HCT116 (cell line): ENCODE results near the gene ZNF775. TPM values are rescaled to one million over a fixed set of nuclear protein-coding genes. Genes with fewer than 3 reads are reported as not detected.

Experiments
- ATAC-seq: fragments of 200-7000 bp; cut with Tn5 transposase; 2 replicates; pipeline ENCODE4 v1.9.1; 2020; ENCODE audit warnings: mild to moderate bottlenecking, moderate library complexity
- BruUV-seq: library from RNA; stranded (reverse); fragments of 400-500 nt; replicated peaks from 2 replicates; lab custom pipeline; 2021; lab: Mats Ljungman, UMichigan
- CTCF ChIA-PET: fragments of 300-600 bp; sonication (Branson Sonifier 250); formaldehyde crosslinking; loops from one replicate; lab custom pipeline; 2021; ENCODE audit warnings: antibody characterized with exemption; lab: Charles Lee
- POLR2A ChIA-PET: fragments of 300-600, 350-600 bp; sonication (Branson Sonifier 250); formaldehyde crosslinking; loops from one replicate; lab custom pipeline; 2021; ENCODE audit warnings: antibody characterized with exemption; lab: Charles Lee
- RAD21 ChIA-PET, 2 experiments: fragments of 300-600 bp; sonication (Branson Sonifier 250); formaldehyde crosslinking; loops; one replicate each; lab custom pipeline; 2023; ENCODE audit warnings: low total read pairs in 2 of 2; ENCODE audit not compliant: uncharacterized antibody in 2 of 2, unreplicated experiment in 2 of 2, low non-redundant PET in 1 of 2; lab: Charles Lee
- DNase-seq: peaks from one replicate; pipeline ENCODE4 v3.0.0-alpha.2; 2010; ENCODE audit warnings: low read depth, low spot score
- H2AFZ ChIP-seq: fragments of 200-600 bp; shearing (Covaris generic), sonication (generic); 2 replicates; pipeline ENCODE4 v1.6.1; 2017; ENCODE audit warnings: low read depth, mixed run types, mixed read lengths, antibody characterized with exemption, low read length; ENCODE audit not compliant: poor library complexity, severe bottlenecking
- H3K27ac ChIP-seq: 2 replicates; pipeline ENCODE4 v1.5.1; 2012; ENCODE audit warnings: low read depth, low read length
- H3K27me3 ChIP-seq: fragments of 200-600 bp; sonication (generic); 2 replicates; pipeline ENCODE4 v1.6.1; 2016; ENCODE audit warnings: mixed run types, low read length, mixed read lengths; ENCODE audit not compliant: insufficient read depth
- H3K36me3 ChIP-seq, 2 experiments: fragments of 200-500 bp in 1 of 2; fragments of 200-600 bp in 1 of 2; sonication (Bioruptor generic) in 1 of 2; sonication (generic) in 1 of 2; 2 replicates each; pipeline versions ENCODE4 v1.5.1 to v1.6.1; 2014 to 2016; ENCODE audit warnings: low read length in 2 of 2, inconsistent platforms in 1 of 2, mixed read lengths in 1 of 2, mixed run types in 1 of 2; ENCODE audit not compliant: insufficient read depth in 2 of 2, control insufficient read depth in 1 of 2
- H3K4me1 ChIP-seq, 2 experiments: fragments of 200-600 bp in 1 of 2; sonication (generic) in 1 of 2; 2 replicates each; pipeline versions ENCODE4 v1.5.1 to v1.6.1; 2012 to 2017; ENCODE audit warnings: low read length in 2 of 2, inconsistent platforms in 1 of 2, mild to moderate bottlenecking in 1 of 2, mixed read lengths in 1 of 2, mixed run types in 1 of 2, moderate library complexity in 1 of 2; ENCODE audit not compliant: insufficient read depth in 2 of 2, control insufficient read depth in 1 of 2
- H3K4me2 ChIP-seq: fragments of 200-600 bp; sonication (generic); 2 replicates; pipeline ENCODE4 v1.6.1; 2017; ENCODE audit warnings: mixed run types, low read length, mixed read lengths
- H3K4me3 ChIP-seq, 2 experiments: fragments of 200-600 bp in 1 of 2; sonication (generic) in 1 of 2; replicated peaks in 1 of 2; 2 replicates each; pipeline ENCODE4 v1.5.1; 2011 to 2016; ENCODE audit warnings: low read length in 2 of 2, control low read depth in 1 of 2, low read depth in 1 of 2, mild to moderate bottlenecking in 1 of 2, mixed read lengths in 1 of 2, mixed run types in 1 of 2
- H3K79me2 ChIP-seq: fragments of 200-600 bp; sonication (generic); 2 replicates; pipeline ENCODE4 v1.6.1; 2017; ENCODE audit warnings: mild to moderate bottlenecking, mixed run types, low read length, moderate library complexity, mixed read lengths; ENCODE audit not compliant: insufficient read depth
- H3K9ac ChIP-seq: fragments of 200-600 bp; sonication (generic); 2 replicates; pipeline ENCODE4 v1.6.1; 2016; ENCODE audit warnings: low read length, mixed read lengths
- H3K9me2 ChIP-seq: fragments of 200-600 bp; sonication (generic), shearing (Covaris generic); 2 replicates; pipeline ENCODE4 v1.6.1; 2017; ENCODE audit warnings: mixed run types, mild to moderate bottlenecking, moderate library complexity; ENCODE audit not compliant: insufficient read depth
- H3K9me3 ChIP-seq, 2 experiments: fragments of 200-500 bp in 1 of 2; fragments of 200-600 bp in 1 of 2; sonication (Bioruptor generic) in 1 of 2; sonication (generic) in 1 of 2; 2 replicates each; pipeline ENCODE4 v1.6.1; 2014 to 2017; ENCODE audit warnings: low read length in 2 of 2, mixed read lengths in 2 of 2, inconsistent platforms in 1 of 2, low read depth in 1 of 2, mild to moderate bottlenecking in 1 of 2, mixed run types in 1 of 2, moderate library complexity in 1 of 2; ENCODE audit not compliant: control insufficient read depth in 1 of 2, insufficient read depth in 1 of 2
- H4K20me1 ChIP-seq: fragments of 200-600 bp; sonication (generic), shearing (Covaris generic); 2 replicates; pipeline ENCODE4 v1.6.1; 2017; ENCODE audit warnings: mixed run types, mild to moderate bottlenecking, moderate library complexity; ENCODE audit not compliant: insufficient read depth
- CTCF ChIP-seq, 3 experiments: fragments of 200-600 bp in 1 of 3; sonication (generic) in 1 of 3; IDR thresholded peaks in 2 of 3; conservative IDR thresholded peaks in 1 of 3; 2 replicates each; pipeline ENCODE4 v1.5.1; 2012 to 2017; ENCODE audit warnings: low read depth in 2 of 3, low read length in 2 of 3, antibody characterized with exemption in 1 of 3, borderline replicate concordance in 1 of 3, control low read depth in 1 of 3, mild to moderate bottlenecking in 1 of 3, mixed read lengths in 1 of 3, mixed run types in 1 of 3, moderate library complexity in 1 of 3; ENCODE audit not compliant: insufficient read depth in 1 of 3
- ELF1 ChIP-seq: IDR thresholded peaks from 2 replicates; pipeline ENCODE4 v1.6.1; 2012; ENCODE audit warnings: low read depth, borderline replicate concordance
- JUND ChIP-seq: IDR thresholded peaks from 2 replicates; pipeline ENCODE4 v1.6.1; 2012
- POLR2A ChIP-seq: IDR thresholded peaks from 2 replicates; pipeline ENCODE4 v1.7.0; 2011; ENCODE audit warnings: borderline replicate concordance; ENCODE audit not compliant: insufficient read depth, insufficient read length; ENCODE audit errors: extremely low read depth
- SIN3A ChIP-seq: IDR thresholded peaks from 2 replicates; pipeline ENCODE4 v1.6.1; 2012; ENCODE audit warnings: low read depth
- TCF7L2 ChIP-seq: IDR thresholded peaks from 2 replicates; pipeline ENCODE4 v1.7.0; 2011; ENCODE audit warnings: borderline replicate concordance, inconsistent platforms; ENCODE audit not compliant: insufficient read depth, insufficient read length; ENCODE audit errors: extremely low read depth
- YY1 ChIP-seq: IDR thresholded peaks from 2 replicates; pipeline ENCODE4 v1.6.1; 2011; ENCODE audit warnings: low read length, low read depth, moderate library complexity, mild to moderate bottlenecking; ENCODE audit not compliant: insufficient replicate concordance; ENCODE audit errors: extremely low read depth
- intact Hi-C: fragments of 100-400 bp; cut with micrococcal nuclease; formaldehyde crosslinking; loops from 2 replicates; pipeline ENCODE4 v1.10.0; 2022
- total RNA-seq: library from RNA; stranded (reverse); gene quantifications from one replicate; pipeline ENCODE4 v1.2.1, GENCODE V29; 2021; ENCODE audit not compliant: unreplicated experiment
- TF ChIP-seq, protein P1 (sequence below): IDR thresholded peaks from 2 replicates; pipeline ENCODE4 v1.6.1; 2011; ENCODE audit warnings: mild to moderate bottlenecking, low read length, moderate library complexity; ENCODE audit not compliant: insufficient replicate concordance; ENCODE audit errors: extremely low read depth

Gene ZNF775
- total RNA-seq, 1 experiment from 2014 or later, result 4.5 TPM

DNA sequence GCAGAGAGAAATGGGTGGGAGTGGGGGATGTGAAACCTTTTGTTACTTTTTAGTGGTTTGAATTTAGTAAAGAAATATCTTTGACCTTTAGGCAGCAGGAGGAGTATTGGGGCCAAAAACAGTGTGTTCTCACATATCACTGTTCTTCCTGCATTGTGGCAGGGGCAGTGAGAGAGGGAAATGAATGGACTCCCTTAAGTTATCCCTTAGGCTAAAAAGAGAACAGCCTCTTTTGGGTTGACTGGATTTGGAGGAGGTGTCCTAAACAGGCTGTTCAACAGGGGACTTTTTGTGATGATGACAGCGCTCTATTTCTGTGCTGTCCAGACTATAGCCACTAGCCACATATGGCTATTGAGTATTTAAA, 22.3 kb downstream of the ZNF775 start:
- no TSS peak for BruUV-seq
- ChIA-PET POLR2A (no interaction called here), RAD21 (interaction anchor here in 1 of 2 experiments (0.6 kb wide), 1 partner anchor 24 kb away, joined by 3 read pairs; no protein-coding TSS in a partner anchor), CTCF (no interaction called here)
- no peak for ATAC-seq
- intact Hi-C loops, result loop anchor here (5.0 kb wide), 1 partner anchor 34 kb away; the partner anchor contains the start of gene REPIN1
- Histone ChIP-seq H3K4me1 (peaks cover 24 to 47% of the 10 kb centered on the region in 2 experiments), H3K9ac (no peak overlapping the region), H3K4me3 (no peak overlapping the region), H3K27ac (no peak overlapping the region), H2AFZ (no peak overlapping the region), H4K20me1 (no peaks in the 10 kb centered on the region), H3K36me3 (no peaks in the 10 kb centered on the region), H3K4me2 (no peak overlapping the region), H3K79me2 (no peaks in the 10 kb centered on the region), H3K27me3 (no peaks in the 10 kb centered on the region), H3K9me2 (no peaks in the 10 kb centered on the region), H3K9me3 (no peaks in the 10 kb centered on the region)
- no peak for TF ChIP-seq ELF1
- TF ChIP-seq CTCF (IDR thresholded peaks at IDR 0.05 in 2 of 3, conservative IDR thresholded peaks at IDR 0.05 in 1 of 3; ENCODE audit: borderline replicate concordance in 1 of 3, insufficient read depth in 1 of 3, low read depth in 2 of 3, low read length in 2 of 3), result no peak
- TF ChIP-seq JUND, result no peak
- TF ChIP-seq POLR2A, result no peak
- TF ChIP-seq SIN3A, result no peak
- no peak for TF ChIP-seq TCF7L2
- TF ChIP-seq YY1, result no peak
- TF ChIP-seq, protein P1, sequence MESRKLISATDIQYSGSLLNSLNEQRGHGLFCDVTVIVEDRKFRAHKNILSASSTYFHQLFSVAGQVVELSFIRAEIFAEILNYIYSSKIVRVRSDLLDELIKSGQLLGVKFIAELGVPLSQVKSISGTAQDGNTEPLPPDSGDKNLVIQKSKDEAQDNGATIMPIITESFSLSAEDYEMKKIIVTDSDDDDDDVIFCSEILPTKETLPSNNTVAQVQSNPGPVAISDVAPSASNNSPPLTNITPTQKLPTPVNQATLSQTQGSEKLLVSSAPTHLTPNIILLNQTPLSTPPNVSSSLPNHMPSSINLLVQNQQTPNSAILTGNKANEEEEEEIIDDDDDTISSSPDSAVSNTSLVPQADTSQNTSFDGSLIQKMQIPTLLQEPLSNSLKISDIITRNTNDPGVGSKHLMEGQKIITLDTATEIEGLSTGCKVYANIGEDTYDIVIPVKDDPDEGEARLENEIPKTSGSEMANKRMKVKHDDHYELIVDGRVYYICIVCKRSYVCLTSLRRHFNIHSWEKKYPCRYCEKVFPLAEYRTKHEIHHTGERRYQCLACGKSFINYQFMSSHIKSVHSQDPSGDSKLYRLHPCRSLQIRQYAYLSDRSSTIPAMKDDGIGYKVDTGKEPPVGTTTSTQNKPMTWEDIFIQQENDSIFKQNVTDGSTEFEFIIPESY, result no peak
- no peak for DNase-seq
